T-helper 2 cell (primary cell): ENCODE results near the gene FMNL1.
"Not testable (repeated sequence)": the region's sequence is repeated elsewhere in the genome, so short reads cannot be mapped to it uniquely, and the experiment has no call there.

Experiments used
- DNase-seq, 5 experiments: peaks; one replicate each; pipeline versions ENCODE4 v3.0.0 to v3.0.0-alpha.2; 2012 to 2022
- total RNA-seq, 2 donors: gene quantifications; one replicate each; lab custom pipeline; 2026; lab: John Stamatoyannopoulos, UW

FMNL1 gene
- total RNA-seq = 301 to 478 reads per million in 2 donors

GRCh38 chr17:45221081-45222013 lies at the start of gene FMNL1:
FMNL1 (plus strand) TSS chr17:45221885; CDS start chr17:45222125, 240 bp downstream.
- DNase-seq = peak in 4 of 5 experiments; percentile 42 to 82 (median 61)

- no peak for DNase-seq
Observed at GRCh38 chr17:45172232-45172540, 49.5 kb upstream of the FMNL1 start.

- peak in 4 of 5 experiments; percentile 18 to 83 (median 25) for DNase-seq
Observed at GRCh38 chr17:45172541-45173286, 49.0 kb upstream of the FMNL1 start.

GRCh38 chr17:45175759-45176115 lies 45.9 kb upstream of the FMNL1 start:
- no peak for DNase-seq

GRCh38 chr17:45177563-45177962 lies 44.1 kb upstream of the FMNL1 start:
- no peak for DNase-seq

- no peak for DNase-seq
Observed at GRCh38 chr17:45184144-45184543, 37.5 kb upstream of the FMNL1 start.

GRCh38 chr17:45186801-45187354 lies 34.8 kb upstream of the FMNL1 start:
- DNase-seq = no peak

- no peak for DNase-seq
Observed at GRCh38 chr17:45189009-45189408, 32.7 kb upstream of the FMNL1 start.

- DNase-seq = no peak
Observed at GRCh38 chr17:45190503-45191255, 31.0 kb upstream of the FMNL1 start.

GRCh38 chr17:45195424-45195823 lies 26.3 kb upstream of the FMNL1 start:
- DNase-seq = no peak

- DNase-seq = no peak
Observed at GRCh38 chr17:45197108-45197507, 24.6 kb upstream of the FMNL1 start.

GRCh38 chr17:45197555-45198334 lies 23.9 kb upstream of the FMNL1 start:
- peak; percentile 68 to 84 (median 76) for DNase-seq

GRCh38 chr17:45200701-45201100 lies 21.0 kb upstream of the FMNL1 start:
- no peak for DNase-seq

GRCh38 chr17:45201457-45201856 lies 20.2 kb upstream of the FMNL1 start:
- DNase-seq = no peak

- not testable (repeated sequence) for DNase-seq
Observed at GRCh38 chr17:45201880-45202279, 19.8 kb upstream of the FMNL1 start.

GRCh38 chr17:45218895-45219661 lies 2.6 kb upstream of the FMNL1 start:
- DNase-seq = peak; percentile 68 to 84 (median 73)

- DNase-seq = no peak
Observed at GRCh38 chr17:45220079-45220478, 1.6 kb upstream of the FMNL1 start.

- no peak for DNase-seq
Observed at GRCh38 chr17:45222014-45222288, 266 bp downstream of the FMNL1 start.

GRCh38 chr17:45222289-45222995 lies 757 bp downstream of the FMNL1 start:
- peak in 3 of 5 experiments; percentile 33 to 77 (median 34) for DNase-seq

- DNase-seq = no peak
Observed at GRCh38 chr17:45222996-45223538, 1.4 kb downstream of the FMNL1 start.
